Thyroid gland (tissue), 4 donors: ENCODE data around the gene SIX1.

Experiments
- CTCF ChIP-seq, 6 experiments: fragments of 200-600 bp in 3 of 6; fragments of 450-650 bp in 3 of 6; sonication (generic) in 3 of 6; IDR thresholded peaks; one replicate each; pipeline ENCODE4 v1.5.1; 2016 to 2019; ENCODE audit warnings: antibody characterized with exemption in 6 of 6, mild to moderate bottlenecking in 2 of 6, inconsistent platforms in 1 of 6, moderate library complexity in 1 of 6
- POLR2A ChIP-seq, 2 donors: fragments of 450-650 bp; IDR thresholded peaks; one replicate each; pipeline ENCODE4 v1.6.1; 2017; ENCODE audit warnings: antibody characterized with exemption in 2 of 2, mild to moderate bottlenecking in 2 of 2, moderate library complexity in 1 of 2

GRCh38 chr14:60630129-60630528, 19.1 kb downstream of the SIX1 start:
- TF ChIP-seq CTCF (IDR thresholded peaks at IDR 0.05) (no peak), POLR2A (IDR thresholded peaks at IDR 0.05) (no peak)
